Neural progenitor cell (in vitro differentiated cells): ENCODE data around the gene PHLPP1.

Experiments used
- CTCF ChIP-seq: fragments of 200-600 bp; sonication (generic); IDR thresholded peaks from 2 replicates; pipeline ENCODE4 v1.5.1; 2017; ENCODE audit warnings: antibody characterized with exemption, mild to moderate bottlenecking
- EZH2 ChIP-seq: fragments of 200-600 bp; sonication (generic); IDR thresholded peaks from 2 replicates; pipeline ENCODE4 v1.6.1; 2017; ENCODE audit warnings: antibody characterized with exemption, mild to moderate bottlenecking, moderate library complexity
- EZH2phosphoT487 ChIP-seq: fragments of 200-600 bp; sonication (generic); IDR thresholded peaks from 2 replicates; pipeline ENCODE4 v1.6.1; 2017; ENCODE audit warnings: antibody characterized with exemption

DNA sequence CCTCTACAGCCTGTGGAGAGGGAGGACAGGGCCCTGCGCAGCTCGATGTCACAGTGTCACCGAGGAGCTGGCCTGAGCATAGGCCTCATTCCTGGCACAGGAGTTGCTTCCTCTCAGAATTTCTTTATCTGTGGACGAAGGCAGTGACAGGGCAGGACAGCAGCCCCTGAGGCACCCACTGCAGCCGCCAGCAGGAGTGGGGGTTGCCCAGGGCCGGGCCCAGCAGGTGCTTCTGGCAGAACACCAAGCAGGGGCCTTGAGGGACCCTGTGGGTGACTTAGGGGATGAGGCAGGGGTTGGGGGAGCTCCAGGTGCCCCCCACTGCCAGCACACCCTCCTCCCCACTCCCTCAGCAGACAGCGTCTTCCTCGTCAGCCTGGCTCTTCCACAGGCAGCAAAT lies 290.0 kb downstream of the PHLPP1 start:
- TF ChIP-seq CTCF (no peak), EZH2phosphoT487 (no peak), EZH2 (no peak)
